SH-SY5Y (cell line): ENCODE data around the gene GOLIM4.

Source experiments
- GATA2 ChIP-seq: IDR thresholded peaks from 2 replicates; pipeline ENCODE4 v1.6.1; 2011; ENCODE audit warnings: mild to moderate bottlenecking, low read depth, low read length
- GATA3 ChIP-seq: IDR thresholded peaks from 2 replicates; pipeline ENCODE4 v1.6.1; 2011; ENCODE audit warnings: low read depth, mild to moderate bottlenecking, low read length, moderate library complexity

- TF ChIP-seq GATA3 (no peak), GATA2 (no peak)
Observed at GRCh38 chr3:167967257-167968036, 128.3 kb downstream of the GOLIM4 start.
